ENCODE results near the gene PRSS36.

GRCh38 chr16:31108794-31109558, 40.9 kb downstream of the PRSS36 start:
- no peak for TF ChIP-seq FOXP2 (optimal IDR thresholded peaks at IDR 0.05; ENCODE audit: borderline replicate concordance, extremely low read depth, extremely low read length, insufficient read depth)
- no peak for TF ChIP-seq POLR2AphosphoS5 (IDR thresholded peaks at IDR 0.05; ENCODE audit: low read depth, low read length)

All from PFSK-1 (cell line).